Measurements from ENCODE around the gene BRD2. TPM values are rescaled to one million over a fixed set of nuclear protein-coding genes. Genes with fewer than 3 reads are reported as not detected.

BRD2 gene
- total and polyA plus RNA-seq, 9 of the 15 experiments (the other 6 are each of a cell fraction or from before 2014, with no cell fraction given): 19.0 to 252 (median 181) TPM

GRCh38 chr6:32971581-32972352 is 3.4 kb downstream of the BRD2 start (continued):
- TF ChIP-seq HMG20B (CRISPR knock-in tag; IDR thresholded peaks at IDR 0.05) (no peak; the same call in 1 of the 2 replicates), POLR2G (IDR thresholded peaks at IDR 0.05; ENCODE audit: low read depth, low read length) (peak; percentile 97), SMARCE1 (IDR thresholded peaks at IDR 0.05) (peak; percentile 59; the same call in 1 of the 2 replicates), CBX8 (IDR thresholded peaks at IDR 0.05; ENCODE audit: borderline replicate concordance, extremely low read depth, low read depth, low read length, poor library complexity, severe bottlenecking) (no peak), KAT7 (CRISPR knock-in tag; IDR thresholded peaks at IDR 0.05; ENCODE audit: borderline replicate concordance) (0 out of 2 replicates have a peak, but pooled peaks have one; percentile 23), CSDE1 (IDR thresholded peaks at IDR 0.05) (no peak), PRMT5 (CRISPR knock-in tag; IDR thresholded peaks at IDR 0.05) (no peak), TAL1 (IDR thresholded peaks at IDR 0.05) (no peak), STAG1 (CRISPR knock-in tag; IDR thresholded peaks at IDR 0.05; ENCODE audit: borderline replicate concordance) (no peak), DDX20 (tag; IDR thresholded peaks at IDR 0.05; ENCODE audit: low read depth) (no peak), ZNF277 (CRISPR knock-in tag; IDR thresholded peaks at IDR 0.05; ENCODE audit: borderline replicate concordance) (no peak), NCOA1 (IDR thresholded peaks at IDR 0.05; ENCODE audit: low read depth) (0 out of 2 replicates have a peak, but pooled peaks have one; percentile 12), DACH1 (IDR thresholded peaks at IDR 0.05; ENCODE audit: partially characterized antibody) (no peak), ZNF212 (CRISPR knock-in tag; IDR thresholded peaks at IDR 0.05) (no peak; the same call in 1 of the 2 replicates), MEIS2 (IDR thresholded peaks at IDR 0.05; ENCODE audit: partially characterized antibody) (peak; percentile 90), ZNF239 (CRISPR knock-in tag; IDR thresholded peaks at IDR 0.05) (no peak), SLC30A9 (CRISPR knock-in tag; IDR thresholded peaks at IDR 0.05) (no peak; the same call in 1 of the 2 replicates), SOX6 (IDR thresholded peaks at IDR 0.05) (0 out of 2 replicates have a peak, but pooled peaks have one; percentile 42), SP1 (CRISPR knock-in tag; IDR thresholded peaks at IDR 0.05) (peak; percentile 14), ZNF431 (CRISPR knock-in tag; IDR thresholded peaks at IDR 0.05) (peak; percentile 76)
- TF ChIP-seq, protein P1, sequence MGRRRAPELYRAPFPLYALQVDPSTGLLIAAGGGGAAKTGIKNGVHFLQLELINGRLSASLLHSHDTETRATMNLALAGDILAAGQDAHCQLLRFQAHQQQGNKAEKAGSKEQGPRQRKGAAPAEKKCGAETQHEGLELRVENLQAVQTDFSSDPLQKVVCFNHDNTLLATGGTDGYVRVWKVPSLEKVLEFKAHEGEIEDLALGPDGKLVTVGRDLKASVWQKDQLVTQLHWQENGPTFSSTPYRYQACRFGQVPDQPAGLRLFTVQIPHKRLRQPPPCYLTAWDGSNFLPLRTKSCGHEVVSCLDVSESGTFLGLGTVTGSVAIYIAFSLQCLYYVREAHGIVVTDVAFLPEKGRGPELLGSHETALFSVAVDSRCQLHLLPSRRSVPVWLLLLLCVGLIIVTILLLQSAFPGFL (CRISPR knock-in tag; IDR thresholded peaks at IDR 0.05): no peak
- TF ChIP-seq, protein P2, sequence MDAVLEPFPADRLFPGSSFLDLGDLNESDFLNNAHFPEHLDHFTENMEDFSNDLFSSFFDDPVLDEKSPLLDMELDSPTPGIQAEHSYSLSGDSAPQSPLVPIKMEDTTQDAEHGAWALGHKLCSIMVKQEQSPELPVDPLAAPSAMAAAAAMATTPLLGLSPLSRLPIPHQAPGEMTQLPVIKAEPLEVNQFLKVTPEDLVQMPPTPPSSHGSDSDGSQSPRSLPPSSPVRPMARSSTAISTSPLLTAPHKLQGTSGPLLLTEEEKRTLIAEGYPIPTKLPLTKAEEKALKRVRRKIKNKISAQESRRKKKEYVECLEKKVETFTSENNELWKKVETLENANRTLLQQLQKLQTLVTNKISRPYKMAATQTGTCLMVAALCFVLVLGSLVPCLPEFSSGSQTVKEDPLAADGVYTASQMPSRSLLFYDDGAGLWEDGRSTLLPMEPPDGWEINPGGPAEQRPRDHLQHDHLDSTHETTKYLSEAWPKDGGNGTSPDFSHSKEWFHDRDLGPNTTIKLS (IDR thresholded peaks at IDR 0.05; ENCODE audit: borderline replicate concordance, low read depth): no peak; the same call in 1 of the 2 replicates
- TF ChIP-seq, protein P3, sequence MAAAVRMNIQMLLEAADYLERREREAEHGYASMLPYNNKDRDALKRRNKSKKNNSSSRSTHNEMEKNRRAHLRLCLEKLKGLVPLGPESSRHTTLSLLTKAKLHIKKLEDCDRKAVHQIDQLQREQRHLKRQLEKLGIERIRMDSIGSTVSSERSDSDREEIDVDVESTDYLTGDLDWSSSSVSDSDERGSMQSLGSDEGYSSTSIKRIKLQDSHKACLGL (CRISPR knock-in tag; IDR thresholded peaks at IDR 0.05; ENCODE audit: borderline replicate concordance, poor library complexity, severe bottlenecking): no peak

Measured in K562 (cell line).